ENCODE results near the gene UBA7. TPM values are rescaled to one million over a fixed set of nuclear protein-coding genes. Genes with fewer than 3 reads are reported as not detected.

The UBA7 gene
- total and polyA plus RNA-seq, 2 of the 8 experiments (the other 6 are each of a cell fraction or from before 2014, with no cell fraction given), result 0.34 to 0.65 TPM

GRCh38 chr3:49769926-49770325 is 43.8 kb downstream of the UBA7 start:
- Histone ChIP-seq H4K5ac (ENCODE audit: insufficient read length, low read depth, low read length) (no peak overlapping the region), H3K23me2 (ENCODE audit: low read depth, low read length) (no peaks in the 10 kb centered on the region; the same call in 1 of the 2 replicates), H3K4me1 (replicated peaks in 1 of 4; ENCODE audit: control insufficient read depth in 3 of 4, insufficient read depth in 4 of 4, low read length in 3 of 4) (no peaks in the 10 kb centered on the region), H3K79me2 (ENCODE audit: control insufficient read depth in 1 of 2, insufficient read depth in 2 of 2, low read length in 2 of 2) (peaks cover 6 to 77% of the 10 kb centered on the region in 2 experiments; a peak in 2 of 4 replicates), H2BK12ac (ENCODE audit: low read depth, low read length) (no peak overlapping the region), H3K36me3 (ENCODE audit: control insufficient read depth in 2 of 4, insufficient read depth in 4 of 4, low read length in 3 of 4) (peaks cover 0 to 3% (median 0%) of the 10 kb centered on the region in 4 experiments; a peak in 1 of 8 replicates), H2BK15ac (ENCODE audit: low read length) (no peak overlapping the region), H3K4me3 (ENCODE audit: extremely low read depth in 1 of 4, insufficient read depth in 2 of 4, low read depth in 3 of 4, low read length in 4 of 4) (no peak overlapping the region), H4K8ac (ENCODE audit: extremely low read depth, insufficient read depth, low read length) (no peak overlapping the region), H2BK20ac (ENCODE audit: low read length) (no peak overlapping the region), H3K18ac (ENCODE audit: extremely low read depth, low read length) (no peak overlapping the region), H3K27me3 (replicated peaks in 1 of 4; ENCODE audit: control insufficient read depth in 3 of 4, extremely low read depth in 1 of 4, insufficient read depth in 3 of 4, low read length in 3 of 4) (no peaks in the 10 kb centered on the region), H3K14ac (ENCODE audit: insufficient read length) (no peak overlapping the region), H3K27ac (ENCODE audit: low read depth, low read length) (no peak overlapping the region), H3K56ac (replicated peaks; ENCODE audit: insufficient read length, low read depth, low read length) (no peak overlapping the region), H2BK120ac (replicated peaks; ENCODE audit: low read depth, low read length) (no peak overlapping the region), H4K91ac (replicated peaks; ENCODE audit: insufficient read length, low read length) (no peak overlapping the region), H2AFZ (ENCODE audit: low read length) (no peak overlapping the region), H4K20me1 (replicated peaks in 1 of 2; ENCODE audit: control insufficient read depth in 1 of 2, insufficient read depth in 2 of 2, low read length in 2 of 2) (no peaks in the 10 kb centered on the region), H3K4me2 (ENCODE audit: insufficient read depth in 1 of 2, low read depth in 2 of 2, low read length in 2 of 2) (no peak overlapping the region), H3K9ac (replicated peaks in 1 of 4; ENCODE audit: extremely low read depth in 1 of 4, low read depth in 3 of 4, low read length in 3 of 4) (no peak overlapping the region), H2BK5ac (ENCODE audit: low read depth, low read length) (no peak overlapping the region), H3K23ac (ENCODE audit: insufficient read length) (no peak overlapping the region), H3K79me1 (ENCODE audit: low read depth, low read length) (peaks cover 5% of the 10 kb centered on the region), H3K4ac (replicated peaks; ENCODE audit: insufficient read length, low read depth, low read length) (no peak overlapping the region), H2AK5ac (ENCODE audit: low read depth, low read length) (no peak overlapping the region), H3K9me3 (ENCODE audit: insufficient read depth in 2 of 2, low read depth in 1 of 2, low read length in 1 of 2) (no peaks in the 10 kb centered on the region)
- CTCF ChIA-PET (ENCODE audit: partially characterized antibody), result interaction anchor here (0.6 to 2.2 kb wide), 3 partner anchors 19 to 130 kb away, joined by 3 to 7 read pairs (median 3); no protein-coding TSS in a partner anchor
- POLR2A ChIA-PET (ENCODE audit: partially characterized antibody), result interaction anchor here (1.7 to 2.0 kb wide), 2 partner anchors 9 to 51 kb away, joined by 6 to 8 read pairs; partner anchors contain the start of gene AMIGO3
- DNase-seq (ENCODE audit: low read depth in 1 of 2, low spot score in 2 of 2) (no peak), FAIRE-seq (no peak)
- no peak for TF ChIP-seq SUZ12 (IDR thresholded peaks at IDR 0.05; ENCODE audit: low read length)
